Measurements from ENCODE around the gene RREB1. TPM values are rescaled to one million over a fixed set of nuclear protein-coding genes. Genes with fewer than 3 reads are reported as not detected.
"Not testable (repeated sequence)": the region's sequence is repeated elsewhere in the genome, so short reads cannot be mapped to it uniquely, and the experiment has no call there.

RREB1 gene
- total RNA-seq, 1 donor from 2014 or later: 57.2 TPM

GRCh38 chr6:7153789-7154188 is 46.0 kb downstream of the RREB1 start:
- no peak overlapping the region for H3K27ac ChIP-seq
- intact Hi-C loops (cut with DNase I): no loop called here
- TF ChIP-seq POLR2AphosphoS5 (IDR thresholded peaks at IDR 0.05; ENCODE audit: insufficient read depth in 1 of 2, low read depth in 1 of 2): no peak
- TF ChIP-seq POLR2A (IDR thresholded peaks at IDR 0.05): no peak
- no peak for TF ChIP-seq CTCF (IDR thresholded peaks at IDR 0.05)
- no peak overlapping the region for H3K4me3 ChIP-seq
- no peak for DNase-seq (ENCODE audit: extremely low spot score in 2 of 2)
- H3K27me3 ChIP-seq: no peaks in the 10 kb centered on the region
- H3K9me3 ChIP-seq: no peaks in the 10 kb centered on the region
- H3K4me1 ChIP-seq: peaks cover 66% of the 10 kb centered on the region
- no peaks in the 10 kb centered on the region for H3K36me3 ChIP-seq

GRCh38 chr6:7154341-7155139 is 46.8 kb downstream of the RREB1 start:
- H3K27ac ChIP-seq: no peak overlapping the region

GRCh38 chr6:7155871-7156579 is 48.3 kb downstream of the RREB1 start:
- H3K27me3 ChIP-seq: no peaks in the 10 kb centered on the region
- no peak overlapping the region for H3K4me3 ChIP-seq
- intact Hi-C loops (cut with DNase I): no loop called here
- no peaks in the 10 kb centered on the region for H3K36me3 ChIP-seq
- peaks cover 82% of the 10 kb centered on the region for H3K4me1 ChIP-seq
- no peak for DNase-seq (ENCODE audit: extremely low spot score in 2 of 2)
- no peak for TF ChIP-seq POLR2A (IDR thresholded peaks at IDR 0.05)
- no peak for TF ChIP-seq POLR2AphosphoS5 (IDR thresholded peaks at IDR 0.05; ENCODE audit: insufficient read depth in 1 of 2, low read depth in 1 of 2)
- no peak for TF ChIP-seq CTCF (IDR thresholded peaks at IDR 0.05)
- H3K27ac ChIP-seq: no peak overlapping the region
- no peaks in the 10 kb centered on the region for H3K9me3 ChIP-seq

More at GRCh38 chr6:7154341-7155139, 46.8 kb downstream of the RREB1 start:
- H3K9me3 ChIP-seq: no peaks in the 10 kb centered on the region
- intact Hi-C loops (cut with DNase I): no loop called here
- H3K4me1 ChIP-seq: peaks cover 73% of the 10 kb centered on the region
- TF ChIP-seq POLR2AphosphoS5 (IDR thresholded peaks at IDR 0.05; ENCODE audit: insufficient read depth in 1 of 2, low read depth in 1 of 2): no peak
- TF ChIP-seq CTCF (IDR thresholded peaks at IDR 0.05): no peak
- no peak for TF ChIP-seq POLR2A (IDR thresholded peaks at IDR 0.05)
- no peaks in the 10 kb centered on the region for H3K36me3 ChIP-seq
- DNase-seq (ENCODE audit: extremely low spot score in 2 of 2): no peak
- no peaks in the 10 kb centered on the region for H3K27me3 ChIP-seq
- no peak overlapping the region for H3K4me3 ChIP-seq

- H3K36me3 ChIP-seq: no peaks in the 10 kb centered on the region
- TF ChIP-seq CTCF (IDR thresholded peaks at IDR 0.05): no peak
- TF ChIP-seq POLR2A (IDR thresholded peaks at IDR 0.05): no peak
- TF ChIP-seq POLR2AphosphoS5 (IDR thresholded peaks at IDR 0.05; ENCODE audit: insufficient read depth in 1 of 2, low read depth in 1 of 2): no peak
- no peaks in the 10 kb centered on the region for H3K27me3 ChIP-seq
- H3K4me3 ChIP-seq: no peak overlapping the region
- intact Hi-C loops (cut with DNase I): no loop called here
- H3K27ac ChIP-seq: no peak overlapping the region
- no peaks in the 10 kb centered on the region for H3K9me3 ChIP-seq
- DNase-seq (ENCODE audit: extremely low spot score in 2 of 2): no peak
- peaks cover 83% of the 10 kb centered on the region for H3K4me1 ChIP-seq
These were observed 49.0 kb downstream of the RREB1 start for GRCh38 chr6:7156643-7157278.

GRCh38 chr6:7157307-7157706 is 49.5 kb downstream of the RREB1 start:
- H3K4me3 ChIP-seq; H3K36me3 ChIP-seq; H3K9me3 ChIP-seq; H3K27ac ChIP-seq; DNase-seq (ENCODE audit: extremely low spot score in 2 of 2); intact Hi-C loops (cut with DNase I); H3K27me3 ChIP-seq: not testable (repeated sequence)
- H3K4me1 ChIP-seq: peaks cover 83% of the 10 kb centered on the region

Measured in vagina (tissue), 2 donors.